ENCODE results near the gene MACROD2.

Gene MACROD2

GRCh38 chr20:15862178-15862577 lies 1866.9 kb downstream of the MACROD2 start:
- H3K27me3 Mint-ChIP-seq, result no peaks in the 10 kb centered on the region
- no peaks in the 10 kb centered on the region for H3K36me3 Mint-ChIP-seq
- H3K4me1 Mint-ChIP-seq (ENCODE audit: low read depth), result no peaks in the 10 kb centered on the region
- no peak overlapping the region for H3K27ac Mint-ChIP-seq
- no peak overlapping the region for H3K4me3 Mint-ChIP-seq
- no peaks in the 10 kb centered on the region for H3K9me3 Mint-ChIP-seq (ENCODE audit: low read depth)

DNA sequence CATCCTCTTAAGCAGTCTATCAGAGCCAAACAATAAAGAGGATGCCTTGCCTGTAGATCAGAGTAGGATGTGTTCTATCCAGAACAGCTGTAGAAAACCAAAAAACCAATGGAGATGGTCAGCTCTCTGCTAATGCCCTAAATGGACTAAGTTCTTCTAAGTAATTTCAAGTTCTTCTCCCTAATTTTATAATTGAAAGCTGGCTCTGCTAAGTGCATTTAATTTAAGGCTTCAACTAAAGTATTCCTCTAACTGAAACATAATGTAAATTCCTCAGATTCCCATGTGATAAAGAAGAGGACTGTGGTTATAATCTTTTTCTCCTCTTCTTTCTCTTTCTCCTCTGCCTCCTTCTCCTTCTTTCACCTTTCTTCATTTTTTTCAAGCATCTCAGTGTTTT lies 1868.4 kb downstream of the MACROD2 start:
- H3K9me3 Mint-ChIP-seq (ENCODE audit: low read depth), result no peaks in the 10 kb centered on the region
- H3K36me3 Mint-ChIP-seq, result no peaks in the 10 kb centered on the region
- no peak overlapping the region for H3K4me3 Mint-ChIP-seq
- no peak overlapping the region for H3K27ac Mint-ChIP-seq
- H3K4me1 Mint-ChIP-seq (ENCODE audit: low read depth), result no peaks in the 10 kb centered on the region
- H3K27me3 Mint-ChIP-seq, result no peaks in the 10 kb centered on the region

GRCh38 chr20:15865553-15865952 lies 1870.2 kb downstream of the MACROD2 start:
- Mint-ChIP-seq H3K27ac (no peak overlapping the region), H3K9me3 (ENCODE audit: low read depth) (no peaks in the 10 kb centered on the region), H3K36me3 (no peaks in the 10 kb centered on the region), H3K4me3 (no peak overlapping the region), H3K4me1 (ENCODE audit: low read depth) (no peaks in the 10 kb centered on the region), H3K27me3 (no peaks in the 10 kb centered on the region)

DNA sequence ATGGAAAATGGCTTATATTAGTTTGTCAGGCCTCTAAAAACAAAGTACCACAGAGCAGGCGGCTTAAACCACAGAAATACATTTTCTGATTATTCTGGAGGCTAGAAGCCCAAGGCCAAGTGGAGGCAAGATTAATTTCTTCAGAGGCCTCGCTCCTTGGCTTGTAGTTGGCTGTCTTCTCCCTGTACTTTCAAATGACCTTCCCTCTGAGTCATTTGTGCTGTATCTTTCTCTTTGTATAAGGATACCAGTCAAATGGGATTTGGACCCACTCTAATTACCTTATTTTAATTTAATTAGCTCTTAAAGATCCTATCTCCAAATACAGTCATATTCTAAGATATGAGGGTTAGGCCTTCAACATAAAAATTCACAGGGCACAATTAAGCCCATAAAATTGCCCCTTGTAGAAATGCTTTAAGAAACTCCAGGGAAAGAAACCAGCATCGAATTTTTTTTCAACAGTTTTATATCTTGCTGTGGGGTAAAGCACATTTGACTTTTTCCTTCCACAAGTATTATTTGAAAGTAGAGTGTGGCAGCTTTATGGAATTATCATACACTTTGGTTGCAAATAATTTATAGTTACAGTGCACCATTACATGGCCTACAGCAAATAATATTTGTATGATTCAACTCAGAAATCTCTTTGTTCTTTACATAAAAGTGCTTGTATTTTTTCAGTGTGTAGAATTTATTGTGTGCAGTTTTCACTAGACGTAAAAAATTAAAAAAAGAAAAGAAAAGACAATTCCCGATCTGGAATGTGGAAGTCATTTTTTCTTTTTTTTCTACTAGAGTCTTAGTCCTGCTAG lies 1871.8 kb downstream of the MACROD2 start:
- H3K9me3 Mint-ChIP-seq (ENCODE audit: low read depth), result peaks cover 3% of the 10 kb centered on the region
- no peak overlapping the region for H3K27ac Mint-ChIP-seq
- no peaks in the 10 kb centered on the region for H3K4me1 Mint-ChIP-seq (ENCODE audit: low read depth)
- H3K27me3 Mint-ChIP-seq, result no peaks in the 10 kb centered on the region
- no peak overlapping the region for H3K4me3 Mint-ChIP-seq
- no peaks in the 10 kb centered on the region for H3K36me3 Mint-ChIP-seq

GRCh38 chr20:15867899-15868298 lies 1872.6 kb downstream of the MACROD2 start:
- no peaks in the 10 kb centered on the region for H3K27me3 Mint-ChIP-seq
- H3K27ac Mint-ChIP-seq, result no peak overlapping the region
- H3K4me1 Mint-ChIP-seq (ENCODE audit: low read depth), result no peaks in the 10 kb centered on the region
- H3K36me3 Mint-ChIP-seq, result no peaks in the 10 kb centered on the region
- no peak overlapping the region for H3K4me3 Mint-ChIP-seq
- H3K9me3 Mint-ChIP-seq (ENCODE audit: low read depth), result peaks cover 3% of the 10 kb centered on the region

GRCh38 chr20:15875446-15875845 lies 1880.1 kb downstream of the MACROD2 start:
- no peak overlapping the region for H3K27ac Mint-ChIP-seq
- no peaks in the 10 kb centered on the region for H3K27me3 Mint-ChIP-seq
- H3K36me3 Mint-ChIP-seq, result no peaks in the 10 kb centered on the region
- H3K9me3 Mint-ChIP-seq (ENCODE audit: low read depth), result peaks cover 15% of the 10 kb centered on the region
- no peak overlapping the region for H3K4me3 Mint-ChIP-seq
- no peaks in the 10 kb centered on the region for H3K4me1 Mint-ChIP-seq (ENCODE audit: low read depth)

GRCh38 chr20:15882553-15882952 lies 1887.2 kb downstream of the MACROD2 start:
- no peaks in the 10 kb centered on the region for H3K36me3 Mint-ChIP-seq
- H3K4me1 Mint-ChIP-seq (ENCODE audit: low read depth), result no peaks in the 10 kb centered on the region
- no peaks in the 10 kb centered on the region for H3K27me3 Mint-ChIP-seq
- H3K4me3 Mint-ChIP-seq, result no peak overlapping the region
- H3K27ac Mint-ChIP-seq, result no peak overlapping the region
- peaks cover 7% of the 10 kb centered on the region for H3K9me3 Mint-ChIP-seq (ENCODE audit: low read depth)

DNA sequence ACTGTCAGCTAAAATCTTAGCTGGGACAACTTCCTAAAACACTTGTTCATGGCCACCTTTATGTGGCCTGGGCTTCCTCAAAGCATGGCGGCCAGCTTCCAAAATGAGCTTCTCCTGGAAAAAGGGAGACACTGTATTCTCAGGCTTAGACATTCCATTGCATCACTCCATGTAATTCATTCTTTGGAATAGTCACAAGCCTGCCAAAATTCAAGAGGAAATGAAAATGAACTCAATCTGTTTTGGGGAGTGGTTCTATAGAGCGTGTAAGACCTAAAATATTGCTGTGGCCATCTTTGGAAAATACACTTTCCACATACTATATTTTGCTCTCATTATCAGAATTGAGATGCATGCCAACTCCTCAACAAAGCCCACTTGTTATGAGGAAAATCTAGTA lies 1890.9 kb downstream of the MACROD2 start:
- H3K4me3 Mint-ChIP-seq, result no peak overlapping the region
- no peaks in the 10 kb centered on the region for H3K27me3 Mint-ChIP-seq
- no peaks in the 10 kb centered on the region for H3K9me3 Mint-ChIP-seq (ENCODE audit: low read depth)
- no peaks in the 10 kb centered on the region for H3K4me1 Mint-ChIP-seq (ENCODE audit: low read depth)
- H3K27ac Mint-ChIP-seq, result no peak overlapping the region
- no peaks in the 10 kb centered on the region for H3K36me3 Mint-ChIP-seq

DNA sequence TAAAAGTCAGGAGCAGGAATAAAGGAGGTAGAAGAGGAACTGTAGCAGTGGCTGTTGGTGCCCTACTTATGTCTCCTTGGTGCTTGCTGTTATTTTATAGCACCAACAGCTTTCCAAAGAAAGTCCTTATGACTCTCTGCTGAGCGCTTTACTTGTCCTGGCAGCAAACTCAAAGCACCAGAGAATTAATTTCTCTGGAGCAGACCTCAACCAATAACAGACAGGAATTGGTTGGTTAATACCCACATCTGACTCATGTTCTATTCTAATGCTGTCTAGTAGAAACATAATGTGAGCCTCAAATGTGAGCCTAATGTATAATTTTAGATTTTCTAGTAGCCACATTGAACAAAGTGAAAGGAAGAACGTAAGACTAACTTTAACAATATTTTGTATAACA lies 1892.1 kb downstream of the MACROD2 start:
- no peaks in the 10 kb centered on the region for H3K27me3 Mint-ChIP-seq
- H3K27ac Mint-ChIP-seq, result no peak overlapping the region
- no peaks in the 10 kb centered on the region for H3K4me1 Mint-ChIP-seq (ENCODE audit: low read depth)
- H3K36me3 Mint-ChIP-seq, result no peaks in the 10 kb centered on the region
- H3K9me3 Mint-ChIP-seq (ENCODE audit: low read depth), result no peaks in the 10 kb centered on the region
- H3K4me3 Mint-ChIP-seq, result no peak overlapping the region

DNA sequence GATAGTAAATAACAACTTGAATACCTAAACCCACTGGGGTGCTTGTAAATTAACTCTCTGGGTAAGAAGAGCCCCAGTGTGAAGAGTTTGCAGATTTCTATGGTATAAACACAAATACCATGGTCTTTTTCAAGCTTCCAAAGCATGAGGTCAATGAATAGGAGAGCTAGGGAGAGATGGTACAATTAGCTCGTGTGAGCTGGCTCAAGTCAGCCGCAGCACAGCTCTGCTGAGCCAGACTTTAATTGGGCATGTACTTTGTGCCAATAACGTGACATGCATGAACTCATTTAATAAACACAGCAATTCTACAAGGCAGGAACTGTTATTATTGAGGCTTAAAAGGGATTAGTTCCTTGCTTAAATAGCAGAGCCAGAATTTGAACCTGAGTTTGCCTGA lies 1893.7 kb downstream of the MACROD2 start:
- Mint-ChIP-seq H3K36me3 (no peaks in the 10 kb centered on the region), H3K27ac (no peak overlapping the region), H3K4me3 (no peak overlapping the region), H3K4me1 (ENCODE audit: low read depth) (no peaks in the 10 kb centered on the region), H3K27me3 (no peaks in the 10 kb centered on the region), H3K9me3 (ENCODE audit: low read depth) (no peaks in the 10 kb centered on the region)

DNA sequence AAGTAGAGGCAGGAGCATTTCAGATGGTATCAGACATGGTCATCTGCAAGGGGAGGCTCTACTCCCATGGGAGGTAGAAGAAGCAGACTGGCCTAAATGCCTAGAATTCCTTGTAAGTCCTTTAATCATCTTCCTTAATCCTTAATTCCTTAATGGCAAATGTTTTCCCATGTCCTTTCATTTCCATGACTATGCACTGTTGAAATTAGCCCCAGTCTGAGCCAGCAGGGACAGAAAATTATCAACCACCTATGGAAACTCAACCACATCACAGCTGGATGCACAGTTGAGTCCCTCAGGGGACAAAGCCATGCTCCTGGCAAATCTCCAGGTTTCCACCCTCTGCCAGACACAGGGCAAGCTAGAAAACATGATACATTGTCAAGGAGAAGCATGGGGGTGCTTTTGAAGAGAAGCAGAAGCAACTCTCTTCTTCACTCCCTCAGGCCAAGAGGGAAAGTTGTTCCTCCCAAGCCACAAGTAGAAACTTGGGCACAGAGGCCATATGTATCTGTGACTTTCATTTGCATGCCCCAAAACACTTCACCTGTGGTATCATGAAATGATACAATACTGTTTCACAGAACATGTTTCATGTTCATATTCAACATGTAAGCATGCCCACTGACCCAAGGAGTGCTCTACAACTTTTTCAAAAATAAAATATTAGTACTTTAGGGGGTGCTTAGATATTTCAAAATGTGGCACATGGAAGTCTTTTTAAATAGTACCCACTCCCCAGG lies 1894.4 kb downstream of the MACROD2 start:
- no peaks in the 10 kb centered on the region for H3K4me1 Mint-ChIP-seq (ENCODE audit: low read depth)
- no peaks in the 10 kb centered on the region for H3K36me3 Mint-ChIP-seq

GRCh38 chr20:15890407-15890982 lies 1895.2 kb downstream of the MACROD2 start:
- Mint-ChIP-seq H3K9me3 (ENCODE audit: low read depth) (no peaks in the 10 kb centered on the region), H3K27me3 (no peaks in the 10 kb centered on the region), H3K4me3 (no peak overlapping the region), H3K36me3 (no peaks in the 10 kb centered on the region), H3K4me1 (ENCODE audit: low read depth) (no peaks in the 10 kb centered on the region), H3K27ac (no peak overlapping the region)

More for the DNA sequence above, 1894.4 kb downstream of the MACROD2 start:
- Mint-ChIP-seq H3K27me3 (no peaks in the 10 kb centered on the region), H3K9me3 (ENCODE audit: low read depth) (no peaks in the 10 kb centered on the region), H3K27ac (no peak overlapping the region), H3K4me3 (no peak overlapping the region)

GRCh38 chr20:15895126-15895525 lies 1899.8 kb downstream of the MACROD2 start:
- Mint-ChIP-seq H3K36me3 (no peaks in the 10 kb centered on the region), H3K4me1 (ENCODE audit: low read depth) (peaks cover 3% of the 10 kb centered on the region), H3K27ac (no peak overlapping the region), H3K9me3 (ENCODE audit: low read depth) (no peaks in the 10 kb centered on the region), H3K4me3 (no peak overlapping the region), H3K27me3 (no peaks in the 10 kb centered on the region)

- Mint-ChIP-seq H3K9me3 (ENCODE audit: low read depth) (no peaks in the 10 kb centered on the region), H3K27ac (no peak overlapping the region)
These were observed 1900.3 kb downstream of the MACROD2 start for GRCh38 chr20:15895560-15896084.

DNA sequence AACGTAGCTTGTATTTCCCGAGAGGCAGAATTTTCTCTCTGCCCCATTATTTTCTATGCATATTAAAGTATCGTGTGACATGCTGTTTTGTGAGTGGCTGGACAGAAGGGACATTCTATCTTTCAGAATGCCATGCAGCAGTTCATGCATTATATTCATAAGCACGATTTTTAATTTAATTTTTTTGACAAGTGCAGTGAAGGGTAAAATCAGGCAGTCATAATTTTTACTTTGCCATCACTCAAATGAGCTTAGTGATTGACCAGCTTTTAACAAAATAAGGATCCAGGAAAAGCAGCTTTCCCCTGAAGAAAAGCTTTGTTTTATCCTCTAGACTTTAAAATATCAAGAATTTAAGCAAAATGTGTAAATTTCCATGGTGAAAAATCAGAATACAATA lies 1904.7 kb downstream of the MACROD2 start:
- Mint-ChIP-seq H3K27me3 (peaks cover 2% of the 10 kb centered on the region), H3K36me3 (no peaks in the 10 kb centered on the region), H3K9me3 (ENCODE audit: low read depth) (no peaks in the 10 kb centered on the region), H3K4me3 (no peak overlapping the region), H3K27ac (no peak overlapping the region), H3K4me1 (ENCODE audit: low read depth) (peaks cover 3% of the 10 kb centered on the region)

More at GRCh38 chr20:15895560-15896084, 1900.3 kb downstream of the MACROD2 start:
- Mint-ChIP-seq H3K4me1 (ENCODE audit: low read depth) (peaks cover 3% of the 10 kb centered on the region), H3K36me3 (no peaks in the 10 kb centered on the region), H3K27me3 (no peaks in the 10 kb centered on the region), H3K4me3 (no peak overlapping the region)
